ENCODE measurements around the gene AAK1. TPM values are rescaled to one million over a fixed set of nuclear protein-coding genes. Genes with fewer than 3 reads are reported as not detected.

The AAK1 gene
- polyA plus RNA-seq, 1 donor from 2014 or later: 26.7 TPM

DNA sequence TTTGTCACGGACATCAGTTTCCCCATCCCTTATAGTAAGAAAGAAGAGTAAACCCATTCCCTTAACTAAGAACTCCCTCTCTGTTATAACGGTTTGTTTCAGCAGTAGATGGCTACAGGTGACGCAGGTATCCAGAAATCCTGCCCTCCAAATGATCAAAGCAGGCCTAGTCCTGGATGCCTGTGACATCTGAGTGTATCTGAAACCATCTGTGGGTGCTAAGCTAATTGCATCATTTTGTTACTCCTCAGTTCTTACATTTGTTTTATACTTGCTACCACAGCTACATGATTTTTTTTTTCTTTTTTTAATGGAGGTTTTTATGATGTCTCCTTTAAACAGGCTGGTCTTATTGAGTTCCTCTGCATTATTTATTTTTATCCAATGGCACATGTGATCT, 55.1 kb downstream of the AAK1 start:
- Histone ChIP-seq H3K9me3 (ENCODE audit: low read length) (no peaks in the 10 kb centered on the region), H3K36me3 (ENCODE audit: insufficient read depth, low read length) (no peaks in the 10 kb centered on the region), H2AFZ (ENCODE audit: low read depth, low read length) (no peak overlapping the region), H3K4me3 (ENCODE audit: low read length) (no peak overlapping the region), H3K27me3 (ENCODE audit: insufficient read depth, low read depth, low read length) (no peaks in the 10 kb centered on the region), H3K9ac (ENCODE audit: low read length) (no peak overlapping the region), H3K27ac (ENCODE audit: low read length) (no peak overlapping the region), H3K4me2 (ENCODE audit: low read length) (no peak overlapping the region), H4K20me1 (ENCODE audit: insufficient read depth) (no peaks in the 10 kb centered on the region), H3F3A (ENCODE audit: insufficient read depth, low read length, poor library complexity, severe bottlenecking) (no peaks in the 10 kb centered on the region), H3K9me2 (ENCODE audit: insufficient read depth, low read length) (no peaks in the 10 kb centered on the region), H3K79me2 (replicated peaks; ENCODE audit: insufficient read depth, low read length) (no peaks in the 10 kb centered on the region)
- TF ChIP-seq POLR2AphosphoS5 (IDR thresholded peaks at IDR 0.05) (no peak), RAD21 (conservative IDR thresholded peaks at IDR 0.05) (no peak), MXI1 (conservative IDR thresholded peaks at IDR 0.05; ENCODE audit: poor library complexity, severe bottlenecking) (no peak), REST (IDR thresholded peaks at IDR 0.05; ENCODE audit: borderline replicate concordance) (no peak), SMC3 (conservative IDR thresholded peaks at IDR 0.05; ENCODE audit: poor library complexity) (no peak), TAF1 (IDR thresholded peaks at IDR 0.05; ENCODE audit: low read depth) (no peak), EZH2 (IDR thresholded peaks at IDR 0.05; ENCODE audit: borderline replicate concordance, insufficient read depth, low read length, poor library complexity, severe bottlenecking) (no peak), EP300 (conservative IDR thresholded peaks at IDR 0.05; ENCODE audit: poor library complexity, severe bottlenecking) (no peak)
- TF ChIP-seq, protein P1, sequence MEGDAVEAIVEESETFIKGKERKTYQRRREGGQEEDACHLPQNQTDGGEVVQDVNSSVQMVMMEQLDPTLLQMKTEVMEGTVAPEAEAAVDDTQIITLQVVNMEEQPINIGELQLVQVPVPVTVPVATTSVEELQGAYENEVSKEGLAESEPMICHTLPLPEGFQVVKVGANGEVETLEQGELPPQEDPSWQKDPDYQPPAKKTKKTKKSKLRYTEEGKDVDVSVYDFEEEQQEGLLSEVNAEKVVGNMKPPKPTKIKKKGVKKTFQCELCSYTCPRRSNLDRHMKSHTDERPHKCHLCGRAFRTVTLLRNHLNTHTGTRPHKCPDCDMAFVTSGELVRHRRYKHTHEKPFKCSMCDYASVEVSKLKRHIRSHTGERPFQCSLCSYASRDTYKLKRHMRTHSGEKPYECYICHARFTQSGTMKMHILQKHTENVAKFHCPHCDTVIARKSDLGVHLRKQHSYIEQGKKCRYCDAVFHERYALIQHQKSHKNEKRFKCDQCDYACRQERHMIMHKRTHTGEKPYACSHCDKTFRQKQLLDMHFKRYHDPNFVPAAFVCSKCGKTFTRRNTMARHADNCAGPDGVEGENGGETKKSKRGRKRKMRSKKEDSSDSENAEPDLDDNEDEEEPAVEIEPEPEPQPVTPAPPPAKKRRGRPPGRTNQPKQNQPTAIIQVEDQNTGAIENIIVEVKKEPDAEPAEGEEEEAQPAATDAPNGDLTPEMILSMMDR (IDR thresholded peaks at IDR 0.05; ENCODE audit: poor library complexity, severe bottlenecking): no peak

DNA sequence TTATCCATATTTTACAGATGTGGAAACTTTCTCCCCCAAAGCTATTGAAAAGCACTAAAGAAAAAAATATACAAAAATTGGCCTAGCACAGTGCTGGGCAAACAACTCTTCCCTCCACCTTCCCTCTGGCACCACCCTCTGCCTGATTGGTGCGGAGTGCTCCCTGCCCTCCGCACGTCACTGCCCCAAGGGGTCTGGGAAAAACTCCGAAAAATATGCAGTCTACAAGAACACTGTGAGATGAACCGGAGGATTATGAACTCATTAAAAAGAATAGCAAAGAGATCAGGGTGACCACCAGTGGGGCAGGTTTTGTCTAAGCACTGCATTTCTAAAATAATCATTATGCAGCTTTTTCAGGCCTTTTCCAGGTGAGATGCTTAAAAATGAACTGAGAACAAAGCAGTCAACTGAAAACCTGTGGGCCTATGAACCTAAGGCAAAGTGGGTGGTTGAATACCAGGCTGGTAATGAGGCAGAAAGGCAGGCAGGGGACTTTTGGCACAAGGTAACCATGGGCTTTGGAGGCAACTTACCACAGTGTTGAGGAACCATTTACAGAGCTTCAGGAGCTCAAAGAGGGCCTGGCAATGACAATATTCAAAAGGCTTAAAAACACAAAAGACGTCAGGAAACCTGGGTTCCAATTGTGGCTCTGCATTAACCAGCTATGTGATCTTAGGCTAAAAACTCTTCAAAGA, 57.5 kb downstream of the AAK1 start:
- TF ChIP-seq REST (IDR thresholded peaks at IDR 0.05; ENCODE audit: borderline replicate concordance): no peak
- TF ChIP-seq POLR2AphosphoS5 (IDR thresholded peaks at IDR 0.05): no peak
- TF ChIP-seq, protein P1 (IDR thresholded peaks at IDR 0.05; ENCODE audit: poor library complexity, severe bottlenecking): no peak
- TF ChIP-seq SMC3 (conservative IDR thresholded peaks at IDR 0.05; ENCODE audit: poor library complexity): no peak
- TF ChIP-seq EP300 (conservative IDR thresholded peaks at IDR 0.05; ENCODE audit: poor library complexity, severe bottlenecking): no peak
- no peak for TF ChIP-seq EZH2 (IDR thresholded peaks at IDR 0.05; ENCODE audit: borderline replicate concordance, insufficient read depth, low read length, poor library complexity, severe bottlenecking)
- TF ChIP-seq RAD21 (conservative IDR thresholded peaks at IDR 0.05): no peak
- TF ChIP-seq TAF1 (IDR thresholded peaks at IDR 0.05; ENCODE audit: low read depth): no peak
- Histone ChIP-seq H3K4me2 (ENCODE audit: low read length) (no peak overlapping the region), H3K27me3 (ENCODE audit: insufficient read depth, low read depth, low read length) (no peaks in the 10 kb centered on the region), H3K4me3 (ENCODE audit: low read length) (no peak overlapping the region), H4K20me1 (ENCODE audit: insufficient read depth) (no peaks in the 10 kb centered on the region), H3K27ac (ENCODE audit: low read length) (no peak overlapping the region), H3K9ac (ENCODE audit: low read length) (no peak overlapping the region), H3K36me3 (ENCODE audit: insufficient read depth, low read length) (no peaks in the 10 kb centered on the region), H3K9me2 (ENCODE audit: insufficient read depth, low read length) (no peaks in the 10 kb centered on the region), H2AFZ (ENCODE audit: low read depth, low read length) (no peak overlapping the region), H3K79me2 (replicated peaks; ENCODE audit: insufficient read depth, low read length) (no peaks in the 10 kb centered on the region), H3F3A (ENCODE audit: insufficient read depth, low read length, poor library complexity, severe bottlenecking) (no peaks in the 10 kb centered on the region), H3K9me3 (ENCODE audit: low read length) (no peaks in the 10 kb centered on the region)

Data from neural cell (in vitro differentiated cells).